DMS114 treated with DMSO at 0.1 percent for 48 hours (cell line): ENCODE measurements around the gene MUTYH.
"Not testable (repeated sequence)": the region's sequence is repeated elsewhere in the genome, so short reads cannot be mapped to it uniquely, and the experiment has no call there.

Experiments used
- DNase-seq: peaks from one replicate; lab custom pipeline; 2025; ENCODE audit not compliant: unreplicated experiment; lab: John Stamatoyannopoulos, UW

The MUTYH gene

GRCh38 chr1:45339789-45340558 is at the start of gene MUTYH, which contains the start of gene TOE1:
MUTYH (minus strand) TSS chr1:45340440; CDS start chr1:45334505, 5,935 bp downstream.
TOE1 (plus strand) TSS chr1:45340170; CDS start chr1:45340253, 83 bp downstream.
- DNase-seq: peak; percentile 87

- DNase-seq: no peak
Measured at GRCh38 chr1:45386219-45386618, 46.0 kb upstream of the MUTYH start.

GRCh38 chr1:45385302-45385701 is 45.1 kb upstream of the MUTYH start:
- no peak for DNase-seq

GRCh38 chr1:45384213-45384612 is 44.0 kb upstream of the MUTYH start:
- DNase-seq: not testable (repeated sequence)

- no peak for DNase-seq
Measured at GRCh38 chr1:45383191-45383590, 43.0 kb upstream of the MUTYH start.

DNA sequence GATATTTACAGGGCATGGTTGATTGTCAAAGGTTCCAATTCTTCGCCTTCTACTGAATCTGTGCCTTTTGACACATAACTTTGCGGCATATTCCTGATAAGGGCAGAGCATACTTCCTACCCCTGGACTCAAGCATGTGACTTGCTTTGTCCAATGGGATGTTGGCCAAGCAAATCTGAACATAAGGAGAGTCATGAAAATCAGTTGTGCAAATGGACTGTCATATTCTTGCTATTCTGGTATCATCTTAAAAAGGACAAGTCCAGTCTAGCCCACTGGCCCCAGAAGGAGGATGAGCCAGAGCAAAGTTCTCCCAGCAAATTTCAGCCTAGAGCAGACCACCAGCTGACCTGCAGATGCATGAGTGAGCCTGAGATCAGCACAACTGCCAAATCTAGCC is 41.0 kb upstream of the MUTYH start:
- no peak for DNase-seq

GRCh38 chr1:45380730-45381129 is 40.5 kb upstream of the MUTYH start:
- no peak for DNase-seq

DNA sequence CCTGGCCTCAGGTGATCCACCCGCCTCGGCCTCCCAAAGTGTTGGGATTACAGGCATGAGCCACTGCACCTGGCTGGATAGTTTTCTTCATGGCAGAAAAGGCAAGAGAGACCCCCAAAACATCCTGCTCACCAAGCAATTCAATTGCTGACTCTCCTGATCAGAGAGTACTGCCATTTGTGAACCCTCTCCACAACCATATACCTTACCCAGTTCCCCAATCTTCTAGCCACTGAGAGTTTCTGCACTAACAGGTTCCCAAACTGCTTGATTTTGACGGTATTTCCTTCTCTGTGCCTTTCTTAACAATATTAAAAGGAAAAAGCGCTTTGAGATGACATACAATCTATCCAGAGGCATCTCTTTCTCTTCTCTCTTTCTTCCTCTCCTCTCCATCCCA is 39.9 kb upstream of the MUTYH start:
- DNase-seq: no peak

- DNase-seq: no peak
Measured at GRCh38 chr1:45379524-45379923, 39.3 kb upstream of the MUTYH start.

GRCh38 chr1:45378184-45378583 is 37.9 kb upstream of the MUTYH start:
- no peak for DNase-seq

DNA sequence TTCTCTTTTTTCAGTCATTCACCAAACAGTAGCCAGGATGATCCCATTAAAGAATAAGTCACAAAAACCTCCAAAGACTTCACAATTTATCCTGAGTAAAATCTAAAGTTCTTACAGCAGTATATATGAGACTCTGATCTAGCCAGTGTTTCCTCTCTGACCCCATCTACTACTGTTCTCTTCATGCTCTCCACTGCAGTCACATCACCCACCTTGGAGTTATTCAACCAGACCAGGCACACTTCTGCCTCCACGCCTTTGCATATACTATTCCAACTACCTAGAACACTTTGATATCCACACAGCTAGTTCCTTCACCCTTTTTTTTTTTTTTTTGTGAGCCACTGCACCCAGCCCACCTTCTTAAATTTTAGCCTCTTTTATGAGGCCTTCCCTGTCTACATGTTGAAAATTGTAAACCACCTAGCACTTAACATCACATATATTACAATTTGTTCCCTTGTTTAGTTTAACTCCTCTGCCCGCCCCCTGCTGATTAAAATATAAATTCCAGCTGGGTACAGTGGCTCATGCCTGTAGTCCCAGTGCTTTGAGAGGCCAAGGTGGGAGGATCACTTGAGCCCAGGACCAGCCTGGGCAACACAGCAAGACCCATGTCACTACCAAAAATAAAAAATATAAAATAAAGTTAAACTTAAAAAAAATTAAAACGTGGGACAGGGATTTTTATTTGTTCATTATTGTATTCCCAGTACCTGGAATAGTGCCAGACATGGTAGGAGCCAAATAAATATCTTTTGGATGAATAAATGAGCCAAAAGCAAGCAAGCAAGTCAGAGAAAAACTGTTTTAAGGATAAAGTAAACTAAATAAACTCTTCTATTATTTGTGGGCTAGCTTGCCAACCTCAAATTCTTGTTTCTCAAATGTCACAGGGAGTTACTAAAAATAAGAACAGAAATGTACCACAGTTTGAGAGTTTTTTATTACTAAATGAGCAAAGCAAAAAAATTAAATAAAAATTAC is 35.2 kb upstream of the MUTYH start:
- DNase-seq: no peak

DNA sequence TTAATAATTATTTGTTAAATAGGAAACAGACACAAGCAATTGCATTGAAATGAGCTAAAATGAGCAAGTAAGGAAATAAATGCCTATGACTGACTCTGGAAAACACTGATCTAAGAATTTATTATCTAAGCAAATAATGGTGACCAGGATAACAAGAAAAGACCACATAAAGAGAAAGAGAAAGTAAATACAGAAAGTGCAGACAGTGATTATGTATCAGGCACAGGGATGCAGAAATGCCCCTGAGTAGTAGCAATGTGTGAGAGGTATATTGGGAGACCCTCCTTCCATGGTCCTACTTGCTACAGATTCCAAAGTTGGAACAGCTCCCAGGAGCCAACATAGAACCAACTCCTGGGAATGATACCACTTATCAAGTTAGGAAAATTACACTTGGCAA is 33.3 kb upstream of the MUTYH start:
- DNase-seq: no peak

GRCh38 chr1:45370575-45370974 is 30.3 kb upstream of the MUTYH start:
- DNase-seq: no peak

GRCh38 chr1:45365051-45365450 is 24.8 kb upstream of the MUTYH start:
- DNase-seq: no peak

- no peak for DNase-seq
Measured at GRCh38 chr1:45364294-45364693, 24.1 kb upstream of the MUTYH start.

- DNase-seq: not testable (repeated sequence)
Measured at GRCh38 chr1:45360981-45361380, 20.7 kb upstream of the MUTYH start.

DNA sequence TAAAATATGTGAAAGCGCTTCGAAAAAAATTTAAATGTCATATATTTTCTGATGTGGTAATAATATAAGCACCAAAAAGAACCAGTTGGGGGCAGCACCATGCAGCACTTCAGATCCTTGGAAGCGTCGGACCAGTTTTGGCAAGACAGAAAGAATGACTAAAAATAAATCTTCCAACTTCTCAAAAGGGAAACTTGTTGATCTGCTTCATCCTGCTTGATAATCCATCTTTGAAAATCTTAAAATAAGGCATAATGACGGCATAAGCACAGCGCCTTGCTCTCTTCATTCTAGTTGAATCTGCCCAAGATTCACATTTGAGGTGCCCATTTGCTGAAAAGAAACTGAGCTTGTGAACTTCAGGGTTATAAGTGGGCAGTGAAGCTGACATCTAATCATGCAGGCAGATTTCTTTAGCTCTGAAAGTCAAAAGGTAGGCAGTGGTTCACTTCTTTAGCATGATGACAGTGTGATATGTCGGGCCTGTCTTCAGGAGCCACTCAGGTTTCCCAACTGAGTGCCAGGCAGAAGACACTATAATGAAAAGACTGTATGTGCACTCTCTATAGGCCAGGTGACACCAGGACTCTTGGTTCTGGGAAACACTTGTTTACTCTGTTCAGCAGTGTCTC is 19.8 kb upstream of the MUTYH start:
- DNase-seq: peak; percentile 55

DNA sequence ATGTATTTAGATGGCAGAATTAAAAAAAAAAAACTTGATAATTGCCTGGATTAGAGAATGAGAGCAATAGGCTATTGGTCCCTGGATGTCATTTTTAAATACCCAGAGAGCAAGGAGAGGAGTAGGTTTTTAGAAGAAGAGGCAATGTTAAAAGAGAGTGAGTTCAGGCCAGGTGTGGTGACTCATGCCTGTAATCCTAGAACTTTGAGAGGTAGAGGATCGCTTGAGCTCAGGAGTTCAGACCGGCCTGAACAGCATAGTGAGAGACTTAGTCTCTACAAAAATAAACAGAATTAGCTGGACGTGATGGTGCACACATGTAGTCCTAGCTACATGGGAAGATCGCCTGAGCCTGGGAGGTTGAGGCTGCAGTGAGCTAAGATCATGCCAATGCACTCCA is 15.9 kb upstream of the MUTYH start:
- DNase-seq: no peak

DNA sequence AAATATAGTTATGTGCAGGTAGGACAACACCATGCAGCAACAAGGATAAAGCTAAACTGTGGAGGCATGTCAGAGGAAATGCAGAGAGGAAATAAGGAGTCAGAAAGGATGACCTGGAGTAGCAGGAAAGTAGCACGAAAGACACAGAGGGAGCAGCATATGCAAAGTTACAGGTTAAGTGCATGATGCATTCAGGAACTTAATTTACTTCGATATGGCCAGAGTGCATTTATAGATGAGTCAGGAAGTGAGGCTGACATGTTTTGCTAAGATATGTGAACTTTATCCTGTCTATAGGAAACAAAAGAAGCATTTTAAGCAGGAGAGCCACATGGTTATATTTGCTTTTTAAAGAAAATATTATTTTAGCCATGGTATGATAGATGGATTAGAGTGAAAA is 15.4 kb upstream of the MUTYH start:
- no peak for DNase-seq

DNA sequence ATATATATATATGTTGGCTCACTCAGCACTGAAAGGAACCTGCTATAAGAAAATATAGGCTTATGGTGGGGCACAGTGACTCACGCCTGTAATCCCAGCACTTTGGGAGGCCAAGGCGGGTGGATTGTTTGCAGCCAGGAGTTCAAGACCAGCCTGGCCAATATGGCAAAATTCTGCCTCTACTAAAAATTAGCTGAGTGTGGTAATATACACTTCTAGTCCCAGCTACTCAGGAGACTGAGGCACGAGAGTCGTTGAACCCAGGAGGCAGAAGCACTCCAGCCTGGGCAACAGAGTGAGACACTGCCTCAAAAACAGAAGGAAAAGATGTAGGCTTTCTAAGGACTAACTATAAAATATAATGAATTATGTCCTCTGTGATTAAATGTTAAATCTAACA is 14.6 kb upstream of the MUTYH start:
- no peak for DNase-seq

DNA sequence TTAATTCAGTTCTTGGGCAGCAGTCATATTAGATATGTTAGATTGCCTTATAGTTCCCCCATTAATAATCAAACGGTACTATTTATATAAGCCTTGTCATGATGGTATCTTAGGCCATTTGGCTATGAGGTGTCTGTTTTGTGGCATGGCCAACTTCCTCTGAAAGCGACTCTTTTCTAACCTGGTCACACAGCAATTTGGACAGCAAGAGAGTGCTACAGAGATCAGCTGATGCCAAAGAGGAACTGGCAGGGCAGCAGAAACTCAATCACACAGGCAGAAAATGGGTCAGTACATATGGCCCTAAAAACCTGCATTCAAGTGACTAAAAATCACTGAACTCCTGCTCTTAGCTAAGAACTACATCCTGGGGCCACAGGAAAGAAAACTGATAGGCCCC is 13.4 kb upstream of the MUTYH start:
- no peak for DNase-seq
